GM06990 (cell line): ENCODE measurements around the gene GPX4.
A peak's percentile ranks its signal among the peaks of the same experiment; 100 is the strongest.

Source experiments
- DNase-seq: peaks from one replicate; pipeline ENCODE4 v3.0.0-alpha.2; 2011; ENCODE audit not compliant: insufficient read length; ENCODE audit errors: extremely low read depth
- H3K27me3 ChIP-seq: replicated peaks from 2 replicates; pipeline ENCODE4 v1.6.0; 2011; ENCODE audit warnings: low read length; ENCODE audit not compliant: control insufficient read depth, insufficient read depth
- H3K36me3 ChIP-seq: 2 replicates; pipeline ENCODE4 v1.5.1; 2011; ENCODE audit warnings: low read length; ENCODE audit not compliant: control insufficient read depth, insufficient read depth
- H3K4me3 ChIP-seq: replicated peaks from 2 replicates; pipeline ENCODE4 v1.5.1; 2011; ENCODE audit warnings: low read depth, mild to moderate bottlenecking, control low read depth, low read length
- CTCF ChIP-seq: IDR thresholded peaks from 2 replicates; pipeline ENCODE4 v1.5.1; 2011; ENCODE audit warnings: low read length, control low read depth, mild to moderate bottlenecking, inconsistent platforms; ENCODE audit not compliant: insufficient read depth, poor library complexity, severe bottlenecking

Gene GPX4

DNA sequence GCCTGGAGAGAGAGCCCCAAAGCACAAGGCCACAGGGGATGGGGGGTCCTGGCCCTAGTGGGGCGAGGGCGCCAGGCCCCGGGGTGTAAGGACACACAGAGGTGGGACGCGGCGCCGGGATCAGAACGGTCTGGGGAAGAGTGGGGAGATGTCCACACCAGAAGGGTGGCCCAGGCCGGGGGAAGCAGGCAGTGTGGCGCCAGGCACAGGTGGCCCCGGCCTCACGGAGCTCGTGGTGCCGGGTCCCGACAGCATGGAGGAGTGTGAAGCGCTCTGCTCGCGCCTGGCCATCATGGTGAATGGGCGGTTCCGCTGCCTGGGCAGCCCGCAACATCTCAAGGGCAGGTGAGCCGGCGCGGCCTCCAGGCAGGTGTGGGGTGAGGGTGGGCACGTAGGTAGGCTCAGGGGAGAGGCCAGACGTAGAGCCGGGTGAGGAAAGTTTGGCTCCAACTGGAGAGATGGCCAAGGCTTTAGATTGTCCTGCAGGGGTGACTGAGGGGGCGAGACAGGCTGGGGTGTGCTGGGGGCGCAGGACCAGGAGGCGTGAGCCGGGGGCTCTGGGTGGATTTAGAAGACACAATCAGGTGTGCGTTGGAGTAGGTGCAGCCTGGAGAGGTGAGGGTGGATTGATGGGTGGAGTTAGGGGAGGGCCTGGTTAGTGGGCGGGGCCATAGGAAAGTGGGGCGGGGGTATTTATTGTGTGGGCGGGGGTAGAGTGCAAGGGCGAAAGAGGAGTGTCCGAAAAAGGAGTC is 39.7 kb upstream of the GPX4 start:
- H3K27me3 ChIP-seq, result no peaks in the 10 kb centered on the region
- H3K4me3 ChIP-seq, result no peak overlapping the region
- no peak for TF ChIP-seq CTCF
- no peaks in the 10 kb centered on the region; the same call in none of the 2 replicates for H3K36me3 ChIP-seq
- DNase-seq, result no peak

- Histone ChIP-seq H3K4me3 (no peak overlapping the region), H3K36me3 (no peaks in the 10 kb centered on the region; the same call in none of the 2 replicates), H3K27me3 (no peaks in the 10 kb centered on the region)
- DNase-seq, result peak; percentile 86
- peak; percentile 77 for TF ChIP-seq CTCF
These were observed 38.9 kb upstream of the GPX4 start for GRCh38 chr19:1064661-1065605.

DNA sequence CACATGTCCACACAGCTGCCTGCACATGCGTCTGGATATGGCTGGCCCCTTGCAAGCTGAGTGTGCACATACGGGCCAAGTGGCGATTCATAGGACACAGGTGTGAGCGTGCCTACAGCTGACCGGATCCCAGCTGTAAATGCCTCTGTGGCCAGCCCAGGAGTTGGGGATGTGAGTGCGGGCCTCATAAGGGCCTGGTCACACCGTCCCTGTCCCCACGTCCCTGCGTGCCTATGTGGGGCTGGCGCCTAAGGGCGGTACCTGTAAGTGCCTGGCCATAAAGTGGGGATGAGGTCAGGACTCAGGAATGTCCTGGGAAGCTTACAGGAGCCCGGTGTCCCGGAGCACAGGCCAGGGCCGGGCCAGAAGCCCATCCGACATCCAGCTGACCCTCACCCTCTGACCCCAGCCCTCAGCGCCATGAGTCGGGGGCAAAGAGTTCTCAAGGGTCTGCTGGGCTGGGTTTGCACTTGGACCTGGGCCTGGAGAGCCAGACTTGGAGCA is 38.1 kb upstream of the GPX4 start:
- DNase-seq, result no peak
- TF ChIP-seq CTCF, result no peak
- H3K4me3 ChIP-seq, result no peak overlapping the region
- no peaks in the 10 kb centered on the region; the same call in none of the 2 replicates for H3K36me3 ChIP-seq
- no peaks in the 10 kb centered on the region for H3K27me3 ChIP-seq

GRCh38 chr19:1066251-1066747 is 37.5 kb upstream of the GPX4 start:
- Histone ChIP-seq H3K36me3 (peaks cover 3% of the 10 kb centered on the region), H3K4me3 (peak overlapping the region; percentile 89), H3K27me3 (no peaks in the 10 kb centered on the region)
- DNase-seq, result no peak
- TF ChIP-seq CTCF, result no peak

- DNase-seq, result peak; percentile 89
- H3K27me3 ChIP-seq, result no peaks in the 10 kb centered on the region
- H3K4me3 ChIP-seq, result peak within 1 kb of the TSS; percentile 89
- peaks cover 5% of the 10 kb centered on the region for H3K36me3 ChIP-seq
- TF ChIP-seq CTCF, result no peak
These were observed 37.0 kb upstream of the GPX4 start, which contains the start of gene ARHGAP45 for GRCh38 chr19:1066748-1067340. Gene ARHGAP45 (plus strand): TSS chr19:1067167. CDS start chr19:1067406, 239 bp downstream.
